ENCODE data around the gene GLP2R.
"Not testable (repeated sequence)": the region's sequence is repeated elsewhere in the genome, so short reads cannot be mapped to it uniquely, and the experiment has no call there.

GLP2R gene

GRCh38 chr17:9917801-9918200 lies 92.1 kb downstream of the GLP2R start:
- no peak for DNase-seq

GRCh38 chr17:9918352-9918751 lies 92.6 kb downstream of the GLP2R start:
- DNase-seq: no peak

More at GRCh38 chr17:9917801-9918200, 92.1 kb downstream of the GLP2R start:
- TF ChIP-seq CTCF (IDR thresholded peaks at IDR 0.05; ENCODE audit: low read depth, low read length): no peak
- Histone ChIP-seq H3K36me3 (no peaks in the 10 kb centered on the region), H3K4me1 (no peaks in the 10 kb centered on the region), H3K9me3 (no peaks in the 10 kb centered on the region), H3K4me3 (ENCODE audit: low read depth, low read length) (no peak overlapping the region), H3K27me3 (no peaks in the 10 kb centered on the region)

GRCh38 chr17:9918804-9919352 lies 93.2 kb downstream of the GLP2R start:
- Histone ChIP-seq H3K9me3 (no peaks in the 10 kb centered on the region), H3K4me1 (no peaks in the 10 kb centered on the region), H3K27me3 (no peaks in the 10 kb centered on the region), H3K36me3 (no peaks in the 10 kb centered on the region), H3K4me3 (ENCODE audit: low read depth, low read length) (no peak overlapping the region)
- no peak for DNase-seq
- no peak for TF ChIP-seq CTCF (IDR thresholded peaks at IDR 0.05; ENCODE audit: low read depth, low read length)

More at GRCh38 chr17:9918352-9918751, 92.6 kb downstream of the GLP2R start:
- no peak for TF ChIP-seq CTCF (IDR thresholded peaks at IDR 0.05; ENCODE audit: low read depth, low read length)
- no peaks in the 10 kb centered on the region for H3K36me3 ChIP-seq
- H3K27me3 ChIP-seq: no peaks in the 10 kb centered on the region
- no peaks in the 10 kb centered on the region for H3K9me3 ChIP-seq
- no peaks in the 10 kb centered on the region for H3K4me1 ChIP-seq
- H3K4me3 ChIP-seq (ENCODE audit: low read depth, low read length): no peak overlapping the region

GRCh38 chr17:9921216-9921615 lies 95.5 kb downstream of the GLP2R start:
- not testable (repeated sequence) for DNase-seq; H3K4me1 ChIP-seq; H3K9me3 ChIP-seq; H3K36me3 ChIP-seq; H3K27me3 ChIP-seq; H3K4me3 ChIP-seq (ENCODE audit: low read depth, low read length)

GRCh38 chr17:9922012-9922848 lies 96.5 kb downstream of the GLP2R start:
- no peak for DNase-seq
- no peaks in the 10 kb centered on the region for H3K36me3 ChIP-seq

GRCh38 chr17:9924735-9925191 lies 99.0 kb downstream of the GLP2R start:
- Histone ChIP-seq H3K9me3 (no peaks in the 10 kb centered on the region), H3K4me3 (ENCODE audit: low read depth, low read length) (no peak overlapping the region), H3K4me1 (no peaks in the 10 kb centered on the region), H3K27me3 (no peaks in the 10 kb centered on the region), H3K36me3 (no peaks in the 10 kb centered on the region)
- no peak for DNase-seq
- TF ChIP-seq CTCF (IDR thresholded peaks at IDR 0.05; ENCODE audit: low read depth, low read length): peak; percentile 70

More at GRCh38 chr17:9922012-9922848, 96.5 kb downstream of the GLP2R start:
- TF ChIP-seq CTCF (IDR thresholded peaks at IDR 0.05; ENCODE audit: low read depth, low read length): no peak
- no peaks in the 10 kb centered on the region for H3K27me3 ChIP-seq
- H3K9me3 ChIP-seq: no peaks in the 10 kb centered on the region
- no peak overlapping the region for H3K4me3 ChIP-seq (ENCODE audit: low read depth, low read length)
- H3K4me1 ChIP-seq: no peaks in the 10 kb centered on the region

Measured in BE2C (cell line).